IMR-90 (cell line): ENCODE measurements around the gene MAGI2. TPM values are rescaled to one million over a fixed set of nuclear protein-coding genes. Genes with fewer than 3 reads are reported as not detected.

Experiments
- ATAC-seq: fragments of 200-7000 bp; cut with Tn5 transposase; 2 replicates; pipeline ENCODE4 v1.9.1; 2020; ENCODE audit warnings: low read depth, mild to moderate bottlenecking, moderate library complexity
- BruUV-seq: library from RNA; stranded (reverse); fragments of 400-500 nt; replicated peaks from 2 replicates; lab custom pipeline; 2021; lab: Mats Ljungman, UMichigan
- CTCF ChIA-PET: fragments of 300-600 bp; formaldehyde crosslinking; extraction: SDS; loops from one replicate; lab custom pipeline; 2021; ENCODE audit warnings: antibody characterized with exemption; lab: Yijun Ruan, JAX
- POLR2A ChIA-PET: fragments of 300-600 bp; sonication (Branson Sonifier 250); formaldehyde crosslinking; loops from one replicate; lab custom pipeline; 2022; ENCODE audit warnings: antibody characterized with exemption; ENCODE audit not compliant: unreplicated experiment; lab: Charles Lee
- DNase-seq: peaks from one replicate; pipeline ENCODE4 v3.0.0; 2013
- H2AFZ ChIP-seq: replicated peaks from 2 replicates; pipeline ENCODE3; 2013; ENCODE audit warnings: low read length, mild to moderate bottlenecking; ENCODE audit not compliant: poor library complexity
- H2AK5ac ChIP-seq: 2 replicates; pipeline ENCODE4 v1.6.1; 2013; ENCODE audit warnings: low read depth, low read length, inconsistent platforms
- H2AK9ac ChIP-seq: replicated peaks from 2 replicates; pipeline ENCODE3; 2013; ENCODE audit warnings: mild to moderate bottlenecking, low read depth, low read length, moderate library complexity; ENCODE audit not compliant: poor library complexity
- H2BK120ac ChIP-seq: 2 replicates; pipeline ENCODE4 v1.6.1; 2013; ENCODE audit warnings: low read depth, low read length, inconsistent platforms
- H2BK15ac ChIP-seq: 3 replicates; pipeline ENCODE4 v1.6.1; 2013; ENCODE audit warnings: low read depth, low read length, inconsistent platforms
- H2BK20ac ChIP-seq: 2 replicates; pipeline ENCODE4 v1.6.1; 2013; ENCODE audit warnings: low read depth, mild to moderate bottlenecking, inconsistent platforms, low read length, moderate library complexity
- H2BK5ac ChIP-seq: 2 replicates; pipeline ENCODE4 v1.6.1; 2013; ENCODE audit warnings: mild to moderate bottlenecking, low read depth, low read length, inconsistent platforms; ENCODE audit not compliant: poor library complexity, severe bottlenecking
- H3K14ac ChIP-seq: replicated peaks from 2 replicates; pipeline ENCODE4 v1.6.1; 2013; ENCODE audit warnings: low read depth, low read length, inconsistent platforms
- H3K18ac ChIP-seq: 2 replicates; pipeline ENCODE4 v1.6.1; 2013; ENCODE audit warnings: low read depth, low read length, control low read depth
- H3K23ac ChIP-seq: 2 replicates; pipeline ENCODE4 v1.6.1; 2013; ENCODE audit warnings: low read depth, low read length, inconsistent platforms
- H3K27ac ChIP-seq: 2 replicates; pipeline ENCODE4 v1.5.1; 2013; ENCODE audit warnings: mild to moderate bottlenecking, control low read depth, low read length; ENCODE audit not compliant: insufficient read depth
- H3K27me3 ChIP-seq: 2 replicates; pipeline ENCODE4 v1.6.1; 2013; ENCODE audit warnings: low read length; ENCODE audit not compliant: control insufficient read depth, insufficient read depth
- H3K36me3 ChIP-seq: 2 replicates; pipeline ENCODE4 v1.6.1; 2013; ENCODE audit warnings: low read length, mixed read lengths; ENCODE audit not compliant: control insufficient read depth, insufficient read depth
- H3K4ac ChIP-seq: 2 replicates; pipeline ENCODE4 v1.6.1; 2013; ENCODE audit warnings: low read depth, low read length, inconsistent platforms
- H3K4me1 ChIP-seq: 2 replicates; pipeline ENCODE4 v1.6.1; 2013; ENCODE audit warnings: low read length, mixed read lengths; ENCODE audit not compliant: control insufficient read depth, insufficient read depth
- H3K4me2 ChIP-seq: 2 replicates; pipeline ENCODE4 v1.6.1; 2013; ENCODE audit warnings: low read depth, mild to moderate bottlenecking, control low read depth, low read length, moderate library complexity
- H3K4me3 ChIP-seq: 2 replicates; pipeline ENCODE4 v1.5.1; 2013; ENCODE audit warnings: low read depth, mild to moderate bottlenecking, control low read depth, low read length, moderate library complexity; ENCODE audit not compliant: insufficient read depth
- H3K56ac ChIP-seq: 2 replicates; pipeline ENCODE4 v1.6.1; 2013; ENCODE audit warnings: low read length, inconsistent platforms; ENCODE audit not compliant: insufficient read depth; ENCODE audit errors: extremely low read depth
- H3K79me1 ChIP-seq, 2 experiments: 2 replicates each; pipeline ENCODE4 v1.6.1; 2013; ENCODE audit warnings: low read length in 2 of 2, inconsistent platforms in 1 of 2, low read depth in 1 of 2
- H3K9ac ChIP-seq: 2 replicates; pipeline ENCODE4 v1.6.1; 2013; ENCODE audit warnings: low read depth, low read length, control low read depth
- H3K9me1 ChIP-seq: 2 replicates; pipeline ENCODE4 v1.6.1; 2013; ENCODE audit warnings: low read length, inconsistent platforms; ENCODE audit not compliant: insufficient read depth
- H3K9me3 ChIP-seq: 2 replicates; pipeline ENCODE4 v1.6.1; 2013; ENCODE audit warnings: low read length; ENCODE audit not compliant: control insufficient read depth, insufficient read depth
- H4K20me1 ChIP-seq: 2 replicates; pipeline ENCODE4 v1.6.1; 2013; ENCODE audit warnings: low read length, inconsistent platforms; ENCODE audit not compliant: insufficient read depth
- H4K5ac ChIP-seq: 2 replicates; pipeline ENCODE4 v1.6.1; 2013; ENCODE audit warnings: mild to moderate bottlenecking, low read depth, low read length, control low read depth
- H4K8ac ChIP-seq, 2 experiments: 2 replicates each; pipeline ENCODE4 v1.6.1; 2013; ENCODE audit warnings: low read depth in 2 of 2, low read length in 2 of 2, control low read depth in 1 of 2, inconsistent platforms in 1 of 2
- H4K91ac ChIP-seq: 2 replicates; pipeline ENCODE4 v1.6.1; 2013; ENCODE audit warnings: low read depth, low read length, inconsistent platforms; ENCODE audit not compliant: insufficient read depth
- BHLHE40 ChIP-seq: fragments of 150-350 bp; IDR thresholded peaks from 2 replicates; pipeline ENCODE4 v1.6.1; 2016; ENCODE audit warnings: mild to moderate bottlenecking, low read depth, low read length
- CEBPB ChIP-seq: IDR thresholded peaks from 2 replicates; pipeline ENCODE4 v1.6.1; 2012; ENCODE audit warnings: low read depth, low read length, improper control_type of control experiment
- CHD1 ChIP-seq: IDR thresholded peaks from 2 replicates; pipeline ENCODE4 v1.6.1; 2012; ENCODE audit warnings: low read depth, low read length, improper control_type of control experiment
- CTCF ChIP-seq: conservative IDR thresholded peaks from 2 replicates; pipeline ENCODE4 v1.5.1; 2012; ENCODE audit warnings: mild to moderate bottlenecking, low read depth, low read length, improper control_type of control experiment
- FOS ChIP-seq: fragments of 150-350 bp; IDR thresholded peaks from 2 replicates; pipeline ENCODE4 v1.6.1; 2016; ENCODE audit warnings: low read depth, low read length
- MAFK ChIP-seq: IDR thresholded peaks from 2 replicates; pipeline ENCODE4 v1.6.1; 2012; ENCODE audit warnings: low read depth, low read length, improper control_type of control experiment
- MAZ ChIP-seq: IDR thresholded peaks from 2 replicates; pipeline ENCODE4 v1.6.1; 2012; ENCODE audit warnings: low read depth, mild to moderate bottlenecking, low read length, improper control_type of control experiment, moderate library complexity, borderline replicate concordance
- MXI1 ChIP-seq: IDR thresholded peaks from 2 replicates; pipeline ENCODE4 v1.6.1; 2012; ENCODE audit warnings: low read depth, mild to moderate bottlenecking, low read length, moderate library complexity, borderline replicate concordance
- NFE2L2 ChIP-seq: fragments of 150-350 bp; IDR thresholded peaks from 2 replicates; pipeline ENCODE4 v1.6.1; 2016; ENCODE audit warnings: low read depth, mild to moderate bottlenecking, low read length
- POLR2A ChIP-seq: IDR thresholded peaks from 2 replicates; pipeline ENCODE4 v1.6.1; 2012; ENCODE audit warnings: mild to moderate bottlenecking, low read depth, low read length
- RAD21 ChIP-seq: IDR thresholded peaks from 2 replicates; pipeline ENCODE4 v1.6.1; 2012; ENCODE audit warnings: low read length, improper control_type of control experiment
- RCOR1 ChIP-seq: IDR thresholded peaks from 2 replicates; pipeline ENCODE4 v1.6.1; 2012; ENCODE audit warnings: mild to moderate bottlenecking, low read length, improper control_type of control experiment; ENCODE audit not compliant: insufficient replicate concordance
- RFX5 ChIP-seq: IDR thresholded peaks from 2 replicates; pipeline ENCODE4 v1.8.0; 2012; ENCODE audit warnings: low read depth, mild to moderate bottlenecking, low read length, moderate library complexity
- SMC3 ChIP-seq: fragments of 150-350 bp; IDR thresholded peaks from 2 replicates; pipeline ENCODE4 v1.6.1; 2016; ENCODE audit warnings: low read depth, mild to moderate bottlenecking, antibody characterized with exemption, low read length, moderate library complexity
- USF2 ChIP-seq: fragments of 150-350 bp; IDR thresholded peaks from 2 replicates; pipeline ENCODE4 v1.6.1; 2017; ENCODE audit warnings: mild to moderate bottlenecking, antibody characterized with exemption, low read length, low read depth
- WGBS, 2 experiments: methylation state at CpG; one replicate each; pipeline versions ENCODE4 v1.1.5 to v1.1.7; 2013; ENCODE audit warnings: missing lambda C conversion rate in 2 of 2; ENCODE audit not compliant: insufficient read length in 1 of 2; ENCODE audit errors: extremely low coverage in 2 of 2; 5-methylcytosine and 5-hydroxymethylcytosine counted together
- dilution Hi-C: fragments of 300-500 bp; cut with HindIII; formaldehyde crosslinking; loops from one replicate; pipeline ENCODE4 v1.14.3; 2018; ENCODE audit warnings: low sequenced_read_pairs; ENCODE audit not compliant: unreplicated experiment
- in situ Hi-C: fragments of 300-500 bp; cut with MboI; formaldehyde crosslinking; loops from 3 replicates; pipeline ENCODE4 v1.14.3; 2019; ENCODE audit warnings: low sequenced_read_pairs, inconsistent platforms, mixed read lengths
- intact Hi-C: fragments of 100-400 bp; cut with micrococcal nuclease; formaldehyde crosslinking; loops from 2 replicates; pipeline ENCODE4 v1.10.0; 2022
- polyA plus RNA-seq, 3 experiments: library from polyadenylated mRNA; depleted of rRNA; stranded (reverse); fragments of >200 nt; gene quantifications; 2 replicates each; pipeline ENCODE4 v1.2.3, GENCODE V29; 2012; ENCODE audit warnings: low replicate concordance in 1 of 3
- total RNA-seq: library from RNA; depleted of rRNA; stranded (reverse); fragments of >200 nt; gene quantifications from 2 replicates; pipeline ENCODE4 v1.2.3, GENCODE V29; 2012
- TF ChIP-seq, protein P1 (sequence below): fragments of 150-350 bp; IDR thresholded peaks from 2 replicates; pipeline ENCODE4 v1.6.1; 2016; ENCODE audit warnings: low read depth, mild to moderate bottlenecking, low read length, moderate library complexity, borderline replicate concordance

Gene MAGI2
- total and polyA plus RNA-seq, 2 of the 4 experiments (the other 2 are of a cell fraction): 2.5 to 17.9 TPM

- Histone ChIP-seq H3K14ac (no peak overlapping the region), H3K9me3 (no peaks in the 10 kb centered on the region), H2AK9ac (no peak overlapping the region), H3K9ac (no peak overlapping the region), H4K91ac (no peak overlapping the region), H3K23ac (no peak overlapping the region), H3K18ac (no peak overlapping the region), H2BK5ac (no peak overlapping the region), H2BK120ac (no peak overlapping the region), H2AFZ (no peak overlapping the region), H3K4me2 (no peak overlapping the region), H3K36me3 (no peaks in the 10 kb centered on the region), H4K8ac (no peak overlapping the region), H3K4me1 (no peaks in the 10 kb centered on the region), H2BK15ac (no peak overlapping the region), H3K9me1 (no peaks in the 10 kb centered on the region), H2AK5ac (no peak overlapping the region), H3K27ac (no peak overlapping the region), H3K4me3 (no peak overlapping the region), H4K5ac (no peak overlapping the region), H3K56ac (no peak overlapping the region), H3K27me3 (no peaks in the 10 kb centered on the region), H4K20me1 (no peaks in the 10 kb centered on the region), H3K4ac (no peak overlapping the region), H2BK20ac (no peak overlapping the region), H3K79me1 (no peaks in the 10 kb centered on the region)
- ATAC-seq (no peak), DNase-seq (no peak)
- in situ Hi-C loops (no loop called here), intact Hi-C loops (no loop called here), dilution Hi-C loops (no loop called here)
- POLR2A ChIA-PET: no interaction called here
- CTCF ChIA-PET: no interaction called here
- no peak for TF ChIP-seq CHD1
- no peak for TF ChIP-seq MAFK
- no peak for TF ChIP-seq NFE2L2
- TF ChIP-seq RCOR1: no peak
- TF ChIP-seq FOS: no peak
- no peak for TF ChIP-seq SMC3
- TF ChIP-seq RAD21: no peak
- TF ChIP-seq MXI1: no peak
- no peak for TF ChIP-seq POLR2A
- no peak for TF ChIP-seq BHLHE40
- TF ChIP-seq, protein P1, sequence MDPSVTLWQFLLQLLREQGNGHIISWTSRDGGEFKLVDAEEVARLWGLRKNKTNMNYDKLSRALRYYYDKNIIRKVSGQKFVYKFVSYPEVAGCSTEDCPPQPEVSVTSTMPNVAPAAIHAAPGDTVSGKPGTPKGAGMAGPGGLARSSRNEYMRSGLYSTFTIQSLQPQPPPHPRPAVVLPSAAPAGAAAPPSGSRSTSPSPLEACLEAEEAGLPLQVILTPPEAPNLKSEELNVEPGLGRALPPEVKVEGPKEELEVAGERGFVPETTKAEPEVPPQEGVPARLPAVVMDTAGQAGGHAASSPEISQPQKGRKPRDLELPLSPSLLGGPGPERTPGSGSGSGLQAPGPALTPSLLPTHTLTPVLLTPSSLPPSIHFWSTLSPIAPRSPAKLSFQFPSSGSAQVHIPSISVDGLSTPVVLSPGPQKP: no peak
- TF ChIP-seq CTCF: no peak
- no peak for TF ChIP-seq RFX5
- TF ChIP-seq MAZ: no peak
- TF ChIP-seq CEBPB: no peak
- TF ChIP-seq USF2: no peak
- BruUV-seq: no TSS peak
- no CpG with 5 or more reads among the region's 5 CpGs for WGBS, 2 experiments
Measured at GRCh38 chr7:78448911-78449310, 1004.6 kb downstream of the MAGI2 start.
